ENCODE results near the gene USP20.

USP20 gene

DNA sequence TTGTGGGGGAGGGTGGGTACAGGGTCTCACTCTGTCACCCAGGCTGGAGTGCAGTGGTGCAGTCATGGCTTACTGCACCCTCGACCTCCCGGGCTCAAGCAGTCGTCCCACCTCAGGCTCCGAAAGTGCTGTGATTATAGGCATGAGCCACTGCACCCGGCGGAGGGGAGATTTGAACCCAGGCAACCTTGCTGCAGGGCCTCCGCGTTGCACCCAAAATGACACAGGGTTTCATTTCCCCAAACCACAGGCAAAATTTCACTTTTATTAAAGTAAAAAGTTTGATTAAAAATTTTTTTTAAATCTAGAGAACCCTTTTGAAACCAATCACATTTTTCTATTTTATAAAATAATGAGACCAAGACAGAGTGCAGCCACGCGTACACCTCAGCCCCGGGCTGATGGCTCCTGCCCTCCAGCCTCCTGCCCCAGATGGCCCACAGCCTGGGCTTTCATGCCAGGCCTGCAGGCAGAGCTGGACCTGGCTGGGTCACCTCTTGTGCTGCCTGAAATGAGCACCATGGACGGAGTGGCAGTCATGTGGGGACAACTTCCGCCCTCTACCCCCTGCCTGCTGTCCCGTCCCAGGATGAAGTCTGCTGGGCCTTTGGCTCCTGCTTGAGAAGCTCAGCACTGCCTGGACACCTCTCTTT lies 30.5 kb downstream of the USP20 start:
- no peak overlapping the region for H3K4me3 ChIP-seq (ENCODE audit: control insufficient read depth in 1 of 7, extremely low read depth in 1 of 7, insufficient read depth in 4 of 7, low read depth in 2 of 7, low read length in 6 of 7)
- CTCF ChIA-PET = interaction anchor here (0.9 to 3.6 kb wide), 8 partner anchors 8 to 72 kb away, joined by 3 to 20 read pairs (median 5); no protein-coding TSS in a partner anchor
- peaks cover 5 to 65% (median 40%) of the 10 kb centered on the region in 4 experiments for H3K36me3 ChIP-seq (ENCODE audit: control insufficient read depth in 4 of 4, insufficient read depth in 4 of 4, low read length in 3 of 4)
- H3K4me1 ChIP-seq (ENCODE audit: control extremely low read depth in 1 of 4, control insufficient read depth in 4 of 4, insufficient read depth in 4 of 4, low read length in 3 of 4) = peaks cover 11 to 69% (median 49%) of the 10 kb centered on the region in 4 experiments
- POLR2A ChIA-PET = no interaction called here
- no peaks in the 10 kb centered on the region for H3K27me3 ChIP-seq (replicated peaks in 2 of 5; ENCODE audit: control insufficient read depth in 4 of 5, insufficient read depth in 5 of 5, low read length in 4 of 5)
- H3K9me3 ChIP-seq (ENCODE audit: control extremely low read depth in 1 of 5, control insufficient read depth in 4 of 5, insufficient read depth in 2 of 5, low read depth in 1 of 5, low read length in 4 of 5) = no peaks in the 10 kb centered on the region
- DNase-seq = no peak
- WGBS (ENCODE audit: insufficient coverage) = 78% methylated on average over 9 of the region's 14 CpGs
- H3K27ac ChIP-seq (ENCODE audit: insufficient read depth in 1 of 2, low read depth in 1 of 2, low read length in 2 of 2, poor library complexity in 1 of 2, severe bottlenecking in 2 of 2) = no peak overlapping the region

- peaks cover 5 to 67% (median 41%) of the 10 kb centered on the region in 4 experiments for H3K36me3 ChIP-seq (ENCODE audit: control insufficient read depth in 4 of 4, insufficient read depth in 4 of 4, low read length in 3 of 4)
- CTCF ChIA-PET = interaction anchor here (0.9 to 3.6 kb wide), 4 partner anchors 9 to 73 kb away, joined by 3 to 20 read pairs (median 6); no protein-coding TSS in a partner anchor
- H3K4me1 ChIP-seq (ENCODE audit: control extremely low read depth in 1 of 4, control insufficient read depth in 4 of 4, insufficient read depth in 4 of 4, low read length in 3 of 4) = peaks cover 10 to 62% (median 42%) of the 10 kb centered on the region in 4 experiments
- no peak overlapping the region for H3K4me3 ChIP-seq (ENCODE audit: control insufficient read depth in 1 of 7, extremely low read depth in 1 of 7, insufficient read depth in 4 of 7, low read depth in 2 of 7, low read length in 6 of 7)
- H3K9me3 ChIP-seq (ENCODE audit: control extremely low read depth in 1 of 5, control insufficient read depth in 4 of 5, insufficient read depth in 2 of 5, low read depth in 1 of 5, low read length in 4 of 5) = no peaks in the 10 kb centered on the region
- peak in 2 of 3 donors; percentile 72 to 74 for DNase-seq
- POLR2A ChIA-PET = no interaction called here
- peak overlapping the region; percentile 22 to 50 for H3K27ac ChIP-seq (ENCODE audit: insufficient read depth in 1 of 2, low read depth in 1 of 2, low read length in 2 of 2, poor library complexity in 1 of 2, severe bottlenecking in 2 of 2)
- no peaks in the 10 kb centered on the region for H3K27me3 ChIP-seq (replicated peaks in 2 of 5; ENCODE audit: control insufficient read depth in 4 of 5, insufficient read depth in 5 of 5, low read length in 4 of 5)
- WGBS (ENCODE audit: insufficient coverage) = 67% methylated on average over 17 of the region's 17 CpGs
Observed at GRCh38 chr9:129866394-129867135, 31.3 kb downstream of the USP20 start.

DNA sequence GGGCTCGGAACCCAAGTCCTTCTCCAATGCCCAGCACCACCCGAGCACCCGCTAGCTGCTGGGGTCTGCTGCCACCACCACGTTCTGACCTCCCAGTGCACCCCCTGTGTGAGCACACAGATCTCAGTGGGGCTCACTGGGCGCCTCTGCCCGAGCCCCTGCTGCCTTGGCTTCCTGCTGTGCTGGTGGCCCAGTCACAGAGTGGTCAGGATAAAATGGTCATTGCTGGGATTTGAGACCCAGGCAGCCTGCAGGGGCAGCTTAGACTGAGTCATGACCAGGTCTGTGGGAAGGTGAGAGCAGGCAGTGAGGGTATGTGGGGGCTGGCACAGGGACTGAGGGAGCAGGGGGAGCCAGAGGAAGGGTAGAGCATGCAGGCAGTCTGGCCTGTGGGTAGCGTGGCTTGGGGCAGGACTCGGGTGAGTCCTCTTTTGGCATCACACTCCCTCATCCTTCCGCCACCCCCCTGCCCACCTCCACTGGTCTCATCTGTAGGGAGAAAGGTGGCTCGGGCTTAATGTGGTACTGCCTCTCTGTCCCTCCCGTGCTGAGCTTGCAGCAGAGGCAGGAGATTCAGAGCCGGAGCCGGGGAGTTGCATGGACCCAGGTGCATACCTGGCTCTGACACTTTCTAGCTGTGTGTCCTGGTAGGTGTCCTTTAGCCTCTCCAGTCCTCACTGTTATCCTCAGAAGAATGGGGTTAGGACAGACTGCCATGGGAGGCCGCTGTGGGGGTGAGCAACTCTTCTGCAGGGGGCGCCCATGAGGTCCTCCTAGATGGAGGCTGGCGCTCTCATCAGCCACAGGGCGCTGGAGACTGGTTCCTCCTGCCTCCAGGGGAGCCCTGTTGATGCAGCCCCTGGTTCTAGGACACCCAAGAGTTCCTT lies 32.1 kb downstream of the USP20 start:
- Histone ChIP-seq H3K27ac (ENCODE audit: insufficient read depth in 1 of 2, low read depth in 1 of 2, low read length in 2 of 2, poor library complexity in 1 of 2, severe bottlenecking in 2 of 2) (peak overlapping the region in 1 of 2 experiments; percentile 50), H3K27me3 (replicated peaks in 2 of 5; ENCODE audit: control insufficient read depth in 4 of 5, insufficient read depth in 5 of 5, low read length in 4 of 5) (no peaks in the 10 kb centered on the region), H3K4me1 (ENCODE audit: control extremely low read depth in 1 of 4, control insufficient read depth in 4 of 4, insufficient read depth in 4 of 4, low read length in 3 of 4) (peaks cover 7 to 54% (median 34%) of the 10 kb centered on the region in 4 experiments), H3K9me3 (ENCODE audit: control extremely low read depth in 1 of 5, control insufficient read depth in 4 of 5, insufficient read depth in 2 of 5, low read depth in 1 of 5, low read length in 4 of 5) (no peaks in the 10 kb centered on the region), H3K36me3 (ENCODE audit: control insufficient read depth in 4 of 4, insufficient read depth in 4 of 4, low read length in 3 of 4) (peaks cover 5 to 64% (median 37%) of the 10 kb centered on the region in 4 experiments), H3K4me3 (ENCODE audit: control insufficient read depth in 1 of 7, extremely low read depth in 1 of 7, insufficient read depth in 4 of 7, low read depth in 2 of 7, low read length in 6 of 7) (no peak overlapping the region)
- CTCF ChIA-PET = interaction anchor here (0.9 to 2.5 kb wide), 5 partner anchors 8 to 25 kb away, joined by 3 to 9 read pairs (median 3); no protein-coding TSS in a partner anchor
- DNase-seq = no peak
- 90% methylated on average over 13 of the region's 17 CpGs for WGBS (ENCODE audit: insufficient coverage)
- POLR2A ChIA-PET = no interaction called here

GRCh38 chr9:129868023-129868871 lies 33.0 kb downstream of the USP20 start:
- Histone ChIP-seq H3K4me1 (ENCODE audit: control extremely low read depth in 1 of 4, control insufficient read depth in 4 of 4, insufficient read depth in 4 of 4, low read length in 3 of 4) (peaks cover 7 to 45% (median 29%) of the 10 kb centered on the region in 4 experiments), H3K36me3 (ENCODE audit: control insufficient read depth in 4 of 4, insufficient read depth in 4 of 4, low read length in 3 of 4) (peaks cover 5 to 64% (median 38%) of the 10 kb centered on the region in 4 experiments), H3K27me3 (replicated peaks in 2 of 5; ENCODE audit: control insufficient read depth in 4 of 5, insufficient read depth in 5 of 5, low read length in 4 of 5) (no peaks in the 10 kb centered on the region), H3K4me3 (ENCODE audit: control insufficient read depth in 1 of 7, extremely low read depth in 1 of 7, insufficient read depth in 4 of 7, low read depth in 2 of 7, low read length in 6 of 7) (no peak overlapping the region), H3K27ac (ENCODE audit: insufficient read depth in 1 of 2, low read depth in 1 of 2, low read length in 2 of 2, poor library complexity in 1 of 2, severe bottlenecking in 2 of 2) (no peak overlapping the region), H3K9me3 (ENCODE audit: control extremely low read depth in 1 of 5, control insufficient read depth in 4 of 5, insufficient read depth in 2 of 5, low read depth in 1 of 5, low read length in 4 of 5) (no peaks in the 10 kb centered on the region)
- no peak for DNase-seq
- CTCF ChIA-PET = interaction anchor here (1.2 to 2.5 kb wide), 5 partner anchors 8 to 31 kb away, joined by 3 to 6 read pairs (median 5); no protein-coding TSS in a partner anchor
- 92% methylated on average over 42 of the region's 48 CpGs for WGBS (ENCODE audit: insufficient coverage)
- POLR2A ChIA-PET = no interaction called here

DNA sequence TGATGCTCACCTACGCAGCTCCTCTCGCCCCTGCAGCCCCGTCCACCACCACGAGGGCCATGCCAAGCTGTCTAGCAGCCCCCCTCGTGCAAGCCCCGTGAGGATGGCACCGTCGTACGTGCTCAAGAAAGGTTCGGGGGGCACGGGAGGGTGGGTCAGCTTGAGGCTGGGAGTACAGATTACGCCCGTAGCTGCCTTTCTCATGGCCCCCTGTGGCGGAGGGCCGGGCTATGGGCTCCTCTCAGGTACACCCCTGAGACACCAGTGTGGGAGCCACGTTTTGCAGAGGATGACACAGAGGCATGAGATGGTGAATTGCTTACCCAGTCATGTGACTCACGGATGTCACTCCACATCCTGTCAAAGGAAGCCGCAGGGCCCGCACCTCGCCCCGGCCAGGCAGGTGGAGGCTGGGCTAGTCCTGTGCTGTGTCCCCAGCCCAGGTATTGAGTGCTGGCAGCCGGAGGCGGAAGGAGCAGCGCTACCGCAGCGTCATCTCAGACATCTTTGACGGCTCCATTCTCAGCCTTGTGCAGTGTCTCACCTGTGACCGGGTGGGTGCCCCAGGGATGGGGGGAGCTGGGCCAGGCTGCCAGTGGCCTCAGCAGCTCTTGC lies 33.7 kb downstream of the USP20 start:
- Histone ChIP-seq H3K9me3 (ENCODE audit: control extremely low read depth in 1 of 5, control insufficient read depth in 4 of 5, insufficient read depth in 2 of 5, low read depth in 1 of 5, low read length in 4 of 5) (no peaks in the 10 kb centered on the region), H3K27ac (ENCODE audit: insufficient read depth in 1 of 2, low read depth in 1 of 2, low read length in 2 of 2, poor library complexity in 1 of 2, severe bottlenecking in 2 of 2) (peak overlapping the region in 1 of 2 experiments; percentile 14), H3K4me1 (ENCODE audit: control extremely low read depth in 1 of 4, control insufficient read depth in 4 of 4, insufficient read depth in 4 of 4, low read length in 3 of 4) (peaks cover 4 to 38% (median 22%) of the 10 kb centered on the region in 4 experiments), H3K36me3 (ENCODE audit: control insufficient read depth in 4 of 4, insufficient read depth in 4 of 4, low read length in 3 of 4) (peaks cover 5 to 71% (median 42%) of the 10 kb centered on the region in 4 experiments), H3K4me3 (ENCODE audit: control insufficient read depth in 1 of 7, extremely low read depth in 1 of 7, insufficient read depth in 4 of 7, low read depth in 2 of 7, low read length in 6 of 7) (no peak overlapping the region), H3K27me3 (replicated peaks in 2 of 5; ENCODE audit: control insufficient read depth in 4 of 5, insufficient read depth in 5 of 5, low read length in 4 of 5) (no peaks in the 10 kb centered on the region)
- ChIA-PET CTCF (interaction anchor here (1.4 to 2.5 kb wide), 4 partner anchors 8 to 32 kb away, joined by 3 to 6 read pairs (median 5); no protein-coding TSS in a partner anchor), POLR2A (no interaction called here)
- DNase-seq = peak in 1 of 3 donors; percentile 58
- 84% methylated on average over 23 of the region's 28 CpGs for WGBS (ENCODE audit: insufficient coverage)
